HL-60 (cell line): ENCODE results near the gene FCAMR.

Experiments
- DNase-seq, 2 experiments: peaks; one replicate each; pipeline ENCODE4 v3.0.0-alpha.2; 2010 to 2020; ENCODE audit warnings: low read depth in 1 of 2, low spot score in 1 of 2
- H3K27ac ChIP-seq: fragments of 250-450 bp; sonication (Bioruptor Pico); replicated peaks from 2 replicates; pipeline ENCODE4 v1.5.1; 2020; ENCODE audit warnings: mild to moderate bottlenecking, moderate library complexity
- H3K27me3 ChIP-seq: fragments of 250-450 bp; sonication (Bioruptor Pico); 2 replicates; pipeline ENCODE4 v1.5.1; 2021; ENCODE audit warnings: mild to moderate bottlenecking, moderate library complexity; ENCODE audit not compliant: insufficient read depth, poor library complexity, severe bottlenecking
- H3K4me3 ChIP-seq: replicated peaks from 2 replicates; pipeline ENCODE4 v1.5.1; 2011; ENCODE audit warnings: mild to moderate bottlenecking, control low read depth, low read length; ENCODE audit not compliant: insufficient read depth
- CTCF ChIP-seq: IDR thresholded peaks from one replicate; pipeline ENCODE4 v1.5.1; 2011; ENCODE audit warnings: low read length, control low read depth, inconsistent platforms; ENCODE audit not compliant: insufficient read depth
- GABPA ChIP-seq: IDR thresholded peaks from 2 replicates; pipeline ENCODE4 v1.6.1; 2012; ENCODE audit warnings: low read depth
- POLR2AphosphoS5 ChIP-seq: IDR thresholded peaks from 2 replicates; pipeline ENCODE4 v1.6.1; 2012; ENCODE audit warnings: low read depth
- REST ChIP-seq: IDR thresholded peaks from 2 replicates; pipeline ENCODE4 v1.6.1; 2012; ENCODE audit warnings: low read depth; ENCODE audit not compliant: insufficient replicate concordance
- SPI1 ChIP-seq: IDR thresholded peaks from 2 replicates; pipeline ENCODE4 v1.6.1; 2012; ENCODE audit warnings: low read depth, mild to moderate bottlenecking, borderline replicate concordance

The FCAMR gene

DNA sequence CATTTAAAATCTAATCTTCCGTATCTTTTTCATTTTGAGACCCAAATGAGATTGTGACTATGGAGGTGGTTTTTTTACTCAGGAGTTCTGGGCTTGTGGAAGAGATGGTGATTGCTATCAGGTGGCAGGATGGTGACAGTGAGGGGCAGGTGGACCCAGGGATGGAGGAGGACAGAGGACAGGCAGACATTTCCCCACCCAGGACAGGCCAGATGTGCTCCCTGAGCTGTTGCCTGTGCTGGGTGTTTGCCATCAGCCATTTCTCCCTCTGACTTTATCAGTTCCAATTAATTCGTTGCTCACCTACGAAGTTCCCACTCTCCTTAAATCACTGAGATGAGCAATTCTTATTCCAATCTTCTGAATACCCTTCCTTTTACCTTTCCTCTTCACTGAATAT, 35.8 kb upstream of the FCAMR start:
- TF ChIP-seq CTCF, result no peak
- no peak for TF ChIP-seq REST
- TF ChIP-seq POLR2AphosphoS5, result no peak
- no peak for TF ChIP-seq GABPA
- TF ChIP-seq SPI1, result no peak
- H3K27ac ChIP-seq, result no peak overlapping the region
- H3K4me3 ChIP-seq, result no peak overlapping the region
- no peaks in the 10 kb centered on the region for H3K27me3 ChIP-seq
- no peak for DNase-seq

DNA sequence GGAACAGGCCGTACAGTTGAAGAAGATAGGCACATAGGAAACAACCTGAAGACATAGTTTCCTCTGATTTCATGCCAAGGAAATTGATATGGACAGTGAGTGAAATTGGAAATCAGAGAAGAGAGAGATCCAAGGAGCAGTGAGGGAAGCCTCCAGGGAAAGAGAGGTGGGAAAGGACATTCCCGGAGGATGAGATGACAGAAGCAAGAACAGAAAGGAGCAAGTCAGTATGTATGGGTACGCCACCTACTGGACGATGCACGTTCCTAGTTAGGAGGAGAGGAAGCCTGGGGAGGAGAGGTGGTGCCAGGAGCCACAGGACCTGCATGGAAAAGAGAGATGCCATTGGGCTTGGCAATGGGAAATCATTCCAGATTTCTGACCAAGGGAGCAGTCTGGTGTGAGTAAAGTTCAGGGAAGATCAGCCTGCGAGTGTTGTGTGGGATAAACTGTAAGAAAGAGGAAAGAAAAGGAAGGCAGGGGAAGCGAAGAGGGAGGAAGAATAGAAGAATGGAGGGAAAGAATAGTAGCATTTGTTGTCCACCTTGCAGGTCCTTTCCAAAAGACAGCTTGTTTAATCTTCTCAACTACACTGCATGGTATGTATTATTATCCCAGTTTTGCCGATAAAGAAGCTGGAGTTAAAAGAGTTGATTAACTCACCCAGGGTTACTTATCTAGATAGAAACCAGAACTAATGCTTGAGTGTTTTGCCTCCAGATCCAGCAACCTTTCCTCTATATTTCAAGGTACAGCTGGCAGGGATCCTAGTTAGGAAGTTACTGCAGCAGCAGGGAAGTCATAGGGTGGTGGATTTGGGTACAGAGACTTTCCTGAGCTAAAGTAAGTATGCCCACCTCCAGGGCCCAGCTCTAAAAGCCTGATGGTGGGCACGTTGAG, 34.9 kb upstream of the FCAMR start:
- peak in 1 of 2 experiments; percentile 49 for DNase-seq
- no peak overlapping the region for H3K4me3 ChIP-seq
- TF ChIP-seq GABPA (no peak), SPI1 (no peak), CTCF (peak; percentile 67), POLR2AphosphoS5 (no peak), REST (no peak)
- no peak overlapping the region for H3K27ac ChIP-seq
- H3K27me3 ChIP-seq, result no peaks in the 10 kb centered on the region

DNA sequence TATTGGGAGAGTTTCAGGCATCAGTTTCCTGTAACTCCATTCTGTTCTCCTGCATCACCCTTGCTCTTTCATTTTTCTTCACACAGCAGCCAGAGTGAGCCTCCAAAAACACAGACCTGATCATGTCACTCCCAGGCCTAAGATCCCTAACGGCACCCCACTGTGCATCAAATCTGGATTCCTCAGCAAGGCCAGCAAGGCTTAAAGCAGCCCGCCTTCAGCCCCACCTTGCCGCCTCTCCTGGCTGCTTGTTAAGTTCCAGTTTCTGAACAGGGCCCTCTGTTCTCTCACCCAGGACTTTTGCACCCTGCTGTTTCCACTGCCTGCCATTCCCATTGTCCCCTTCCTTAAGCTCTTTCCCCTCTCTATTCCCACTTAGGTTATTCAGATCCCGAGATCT, 33.0 kb upstream of the FCAMR start:
- TF ChIP-seq CTCF, result no peak
- TF ChIP-seq GABPA, result no peak
- TF ChIP-seq REST, result no peak
- TF ChIP-seq SPI1, result no peak
- no peak for TF ChIP-seq POLR2AphosphoS5
- Histone ChIP-seq H3K27ac (no peak overlapping the region), H3K4me3 (no peak overlapping the region), H3K27me3 (no peaks in the 10 kb centered on the region)
- no peak for DNase-seq
